ENCODE results near the gene KLK13. TPM values are rescaled to one million over a fixed set of nuclear protein-coding genes. Genes with fewer than 3 reads are reported as not detected.

The KLK13 gene
- total RNA-seq, 1 donor = not detected

DNA sequence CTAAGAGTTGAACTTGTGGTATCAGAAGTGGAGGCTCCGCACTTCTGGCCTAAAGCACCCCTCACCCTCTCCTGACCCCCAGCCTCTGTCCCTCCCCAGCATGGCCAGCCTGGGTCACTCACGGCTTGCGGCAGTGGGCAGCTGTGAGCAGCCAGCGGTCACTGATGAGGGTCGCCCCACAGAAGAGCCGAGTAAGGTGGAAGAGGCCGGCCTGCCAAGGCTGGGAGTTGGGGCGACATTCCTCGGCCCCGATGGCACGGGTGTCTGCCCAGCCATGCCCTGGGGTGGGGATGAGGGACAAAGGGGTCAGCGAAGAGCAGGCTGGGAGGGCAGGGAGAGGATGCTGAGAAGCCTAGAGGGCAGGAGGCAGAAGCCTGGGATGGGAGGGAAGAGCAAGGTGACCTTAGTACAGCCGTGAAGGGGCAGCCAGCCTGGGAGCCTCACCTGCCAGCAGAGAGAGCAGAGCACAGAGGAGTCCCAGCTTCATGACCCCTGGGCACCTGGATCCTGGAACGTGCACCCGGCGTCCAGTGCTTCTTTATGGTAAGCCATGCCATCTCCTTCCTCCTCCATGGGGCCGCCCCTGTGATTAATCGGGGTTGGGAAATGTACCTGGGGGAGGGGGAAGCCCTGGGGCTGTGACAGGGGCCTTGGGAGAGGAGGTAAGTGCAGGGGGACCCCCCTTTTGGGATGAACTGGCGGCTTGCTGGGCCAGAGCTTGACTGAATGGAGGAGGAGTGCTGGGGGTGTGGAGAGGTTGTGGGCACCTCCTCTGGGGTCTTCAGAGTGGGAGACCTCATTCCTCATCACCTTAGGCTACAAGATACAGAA, 55.6 kb downstream of the KLK13 start:
- TF ChIP-seq, protein P1, sequence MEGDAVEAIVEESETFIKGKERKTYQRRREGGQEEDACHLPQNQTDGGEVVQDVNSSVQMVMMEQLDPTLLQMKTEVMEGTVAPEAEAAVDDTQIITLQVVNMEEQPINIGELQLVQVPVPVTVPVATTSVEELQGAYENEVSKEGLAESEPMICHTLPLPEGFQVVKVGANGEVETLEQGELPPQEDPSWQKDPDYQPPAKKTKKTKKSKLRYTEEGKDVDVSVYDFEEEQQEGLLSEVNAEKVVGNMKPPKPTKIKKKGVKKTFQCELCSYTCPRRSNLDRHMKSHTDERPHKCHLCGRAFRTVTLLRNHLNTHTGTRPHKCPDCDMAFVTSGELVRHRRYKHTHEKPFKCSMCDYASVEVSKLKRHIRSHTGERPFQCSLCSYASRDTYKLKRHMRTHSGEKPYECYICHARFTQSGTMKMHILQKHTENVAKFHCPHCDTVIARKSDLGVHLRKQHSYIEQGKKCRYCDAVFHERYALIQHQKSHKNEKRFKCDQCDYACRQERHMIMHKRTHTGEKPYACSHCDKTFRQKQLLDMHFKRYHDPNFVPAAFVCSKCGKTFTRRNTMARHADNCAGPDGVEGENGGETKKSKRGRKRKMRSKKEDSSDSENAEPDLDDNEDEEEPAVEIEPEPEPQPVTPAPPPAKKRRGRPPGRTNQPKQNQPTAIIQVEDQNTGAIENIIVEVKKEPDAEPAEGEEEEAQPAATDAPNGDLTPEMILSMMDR (IDR thresholded peaks at IDR 0.05; ENCODE audit: extremely low read depth, low read depth, low read length) = no peak
- H2AFZ ChIP-seq (ENCODE audit: low read length) = no peak overlapping the region
- H3K9me3 ChIP-seq (ENCODE audit: low read depth, low read length) = no peaks in the 10 kb centered on the region
- H3K4me2 ChIP-seq (ENCODE audit: insufficient read depth, low read length) = no peak overlapping the region
- peak; percentile 53 for DNase-seq (ENCODE audit: insufficient read length, low spot score, missing footprints)
- no peak overlapping the region for H3K27ac ChIP-seq (ENCODE audit: low read depth, low read length)
- no peaks in the 10 kb centered on the region for H3K36me3 ChIP-seq (ENCODE audit: insufficient read depth, low read length)
- no peak overlapping the region for H3K4me3 ChIP-seq (ENCODE audit: insufficient read depth, low read length)
- no peaks in the 10 kb centered on the region for H3K79me2 ChIP-seq (ENCODE audit: insufficient read depth, low read length)
- H4K20me1 ChIP-seq (ENCODE audit: insufficient read depth, low read length) = no peaks in the 10 kb centered on the region
- H3K4me1 ChIP-seq (ENCODE audit: insufficient read depth, low read length) = no peaks in the 10 kb centered on the region
- H3K27me3 ChIP-seq (ENCODE audit: insufficient read depth, low read length) = no peaks in the 10 kb centered on the region

DNA sequence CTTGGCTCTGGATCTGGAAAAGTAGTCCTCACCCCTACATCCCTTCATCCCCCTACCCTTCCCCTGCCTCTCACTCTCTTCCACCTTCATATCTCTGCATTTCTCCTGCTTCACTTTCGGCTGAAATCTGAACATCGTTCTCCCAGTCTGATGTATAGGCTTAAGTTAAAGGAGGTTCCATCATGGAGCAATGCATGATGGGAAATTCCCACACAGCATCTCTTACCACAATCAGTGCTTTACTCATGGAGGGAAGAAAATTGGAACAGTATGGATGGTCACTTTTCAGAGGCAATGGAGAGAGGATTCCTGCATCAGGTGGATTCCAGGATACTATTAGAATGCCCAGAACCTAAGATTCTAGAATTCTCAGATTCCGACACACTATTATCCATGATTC, 57.4 kb downstream of the KLK13 start:
- Histone ChIP-seq H3K27ac (ENCODE audit: low read depth, low read length) (no peak overlapping the region), H3K4me1 (ENCODE audit: insufficient read depth, low read length) (no peaks in the 10 kb centered on the region), H2AFZ (ENCODE audit: low read length) (no peak overlapping the region), H3K4me3 (ENCODE audit: insufficient read depth, low read length) (no peak overlapping the region), H3K36me3 (ENCODE audit: insufficient read depth, low read length) (no peaks in the 10 kb centered on the region), H3K79me2 (ENCODE audit: insufficient read depth, low read length) (no peaks in the 10 kb centered on the region), H3K9me3 (ENCODE audit: low read depth, low read length) (no peaks in the 10 kb centered on the region), H4K20me1 (ENCODE audit: insufficient read depth, low read length) (no peaks in the 10 kb centered on the region), H3K27me3 (ENCODE audit: insufficient read depth, low read length) (no peaks in the 10 kb centered on the region), H3K4me2 (ENCODE audit: insufficient read depth, low read length) (no peak overlapping the region)
- TF ChIP-seq, protein P1 (IDR thresholded peaks at IDR 0.05; ENCODE audit: extremely low read depth, low read depth, low read length) = no peak
- DNase-seq (ENCODE audit: insufficient read length, low spot score, missing footprints) = no peak

DNA sequence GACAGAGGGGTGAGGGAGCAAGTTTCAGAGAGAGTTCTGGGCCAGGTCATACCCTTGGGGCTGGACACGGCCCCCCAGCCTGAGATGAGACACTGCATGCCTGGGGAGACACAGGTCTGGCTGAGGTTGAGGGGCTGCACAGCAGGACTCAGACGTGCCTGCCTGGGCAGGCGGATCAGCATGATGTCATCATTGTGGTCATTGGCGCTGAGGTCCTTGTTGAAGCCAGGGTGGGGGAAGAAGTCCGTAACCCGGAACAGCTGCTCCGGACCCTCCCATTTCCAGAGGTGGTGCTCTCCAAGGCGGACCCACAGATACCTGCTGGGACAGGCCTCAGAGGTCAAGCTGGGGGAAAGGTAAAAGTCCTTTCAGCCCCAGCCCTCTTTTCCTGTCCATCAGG, 58.5 kb downstream of the KLK13 start:
- Histone ChIP-seq H3K79me2 (ENCODE audit: insufficient read depth, low read length) (no peaks in the 10 kb centered on the region), H3K9me3 (ENCODE audit: low read depth, low read length) (no peaks in the 10 kb centered on the region)

More for the DNA sequence above, 58.5 kb downstream of the KLK13 start:
- Histone ChIP-seq H3K4me2 (ENCODE audit: insufficient read depth, low read length) (no peak overlapping the region), H3K4me3 (ENCODE audit: insufficient read depth, low read length) (no peak overlapping the region), H3K27ac (ENCODE audit: low read depth, low read length) (no peak overlapping the region), H2AFZ (ENCODE audit: low read length) (no peak overlapping the region), H3K36me3 (ENCODE audit: insufficient read depth, low read length) (no peaks in the 10 kb centered on the region), H3K27me3 (ENCODE audit: insufficient read depth, low read length) (no peaks in the 10 kb centered on the region), H4K20me1 (ENCODE audit: insufficient read depth, low read length) (no peaks in the 10 kb centered on the region), H3K4me1 (ENCODE audit: insufficient read depth, low read length) (no peaks in the 10 kb centered on the region)
- TF ChIP-seq, protein P1 (IDR thresholded peaks at IDR 0.05; ENCODE audit: extremely low read depth, low read depth, low read length) = no peak
- no peak for DNase-seq (ENCODE audit: insufficient read length, low spot score, missing footprints)

Other genes starting within 250 kb of the KLK13 start
- not detected in 2 replicates for gene KLK1, start 241.3 kb downstream of the KLK13 start, total RNA-seq
- gene KLK15, start 231.5 kb downstream of the KLK13 start, total RNA-seq = not detected in 2 replicates
- gene KLK3, start 210.2 kb downstream of the KLK13 start, total RNA-seq = not detected in 2 replicates
- gene KLK2, start 191.7 kb downstream of the KLK13 start, total RNA-seq = not detected in 2 replicates
- gene KLK4, start 153.7 kb downstream of the KLK13 start, total RNA-seq = 0.29 TPM in 1 of 2 replicates, not detected in the other
- gene KLK5, start 112.1 kb downstream of the KLK13 start, total RNA-seq = not detected in 2 replicates
- gene KLK6, start 95.5 kb downstream of the KLK13 start, total RNA-seq = not detected in 2 replicates
- not detected in 2 replicates for gene KLK7, start 81.2 kb downstream of the KLK13 start, total RNA-seq
- not detected in 2 replicates for gene KLK8, start 63.5 kb downstream of the KLK13 start, total RNA-seq
- not detected in 2 replicates for gene KLK10, start 45.4 kb downstream of the KLK13 start, total RNA-seq
- not detected in 2 replicates for gene KLK11, start 38.5 kb downstream of the KLK13 start, total RNA-seq
- gene KLK12, start 30.1 kb downstream of the KLK13 start, total RNA-seq = not detected in 2 replicates
- gene KLK14, start 17.8 kb upstream of the KLK13 start, total RNA-seq = not detected in 2 replicates
- 4.1 and 4.3 TPM in 2 replicates for gene CTU1, start 43.3 kb upstream of the KLK13 start, total RNA-seq
- under 0.01 TPM in 1 of 2 replicates, not detected in the other for gene SIGLEC9, start 59.8 kb upstream of the KLK13 start, total RNA-seq
- not detected in 2 replicates for gene SIGLEC7, start 77.2 kb upstream of the KLK13 start, total RNA-seq
- gene CD33, start 160.0 kb upstream of the KLK13 start, total RNA-seq = not detected in 2 replicates
- not detected in 2 replicates for gene SIGLECL1, start 186.0 kb upstream of the KLK13 start, total RNA-seq
- not detected in 2 replicates for gene IGLON5, start 246.6 kb upstream of the KLK13 start, total RNA-seq